Peyer's patch (tissue), 4 donors: Measurements from ENCODE around the gene FNDC1. TPM values are rescaled to one million over a fixed set of nuclear protein-coding genes. Genes with fewer than 3 reads are reported as not detected.

Source experiments
- DNase-seq, 3 donors: peaks; one replicate each; pipeline ENCODE4 v3.0.0-alpha.2; 2017 to 2019
- H3K27ac ChIP-seq, 4 donors: fragments of 200-600 bp; sonication (generic); one replicate each; pipeline ENCODE4 v1.5.1; 2016 to 2019
- H3K27me3 ChIP-seq, 2 donors: fragments of 200-600 bp; sonication (generic); one replicate each; pipeline ENCODE4 v1.5.1; 2019
- H3K36me3 ChIP-seq, 3 donors: fragments of 200-600 bp; sonication (generic); one replicate each; pipeline ENCODE4 v1.5.1; 2016 to 2019
- H3K4me1 ChIP-seq, 4 donors: fragments of 200-600 bp; sonication (generic); one replicate each; pipeline ENCODE4 v1.5.1; 2016 to 2019
- H3K4me3 ChIP-seq, 4 donors: fragments of 200-600 bp; sonication (generic); 1 replicate in 3 of 4; 2 replicates in 1 of 4; pipeline ENCODE4 v1.5.1; 2016 to 2019; ENCODE audit warnings: mild to moderate bottlenecking in 1 of 4
- H3K9me3 ChIP-seq, 4 donors: fragments of 200-600 bp; sonication (generic); one replicate each; pipeline ENCODE4 v1.5.1; 2016 to 2019; ENCODE audit warnings: mild to moderate bottlenecking in 1 of 4
- POLR2A ChIP-seq, 2 donors: fragments of 450-650 bp; IDR thresholded peaks; one replicate each; pipeline ENCODE4 v1.5.1; 2017; ENCODE audit warnings: antibody characterized with exemption in 2 of 2, mild to moderate bottlenecking in 2 of 2, moderate library complexity in 2 of 2
- total RNA-seq, 4 donors: library from RNA; depleted of rRNA; stranded (reverse); fragments of >200 nt; gene quantifications; one replicate each; pipeline ENCODE4 v1.1.0, GENCODE V29; 2016
- TF ChIP-seq, protein P1 (sequence below), 6 experiments: fragments of 450-650 bp in 4 of 6; fragments of 200-600 bp in 2 of 6; sonication (generic) in 1 of 6; IDR thresholded peaks; one replicate each; pipeline ENCODE4 v1.5.1; 2017 to 2019; ENCODE audit warnings: antibody characterized with exemption in 6 of 6, mild to moderate bottlenecking in 3 of 6, moderate library complexity in 1 of 6

Gene FNDC1
- total RNA-seq, 4 donors from 2014 or later = 0.54 to 1.7 TPM; not detected in 2

GRCh38 chr6:159196430-159196975 is 27.3 kb downstream of the FNDC1 start:
- DNase-seq = no peak
- Histone ChIP-seq H3K4me3 (no peak overlapping the region), H3K9me3 (no peaks in the 10 kb centered on the region), H3K27ac (no peak overlapping the region), H3K27me3 (no peaks in the 10 kb centered on the region), H3K4me1 (no peaks in the 10 kb centered on the region), H3K36me3 (no peaks in the 10 kb centered on the region)
- TF ChIP-seq, protein P1, sequence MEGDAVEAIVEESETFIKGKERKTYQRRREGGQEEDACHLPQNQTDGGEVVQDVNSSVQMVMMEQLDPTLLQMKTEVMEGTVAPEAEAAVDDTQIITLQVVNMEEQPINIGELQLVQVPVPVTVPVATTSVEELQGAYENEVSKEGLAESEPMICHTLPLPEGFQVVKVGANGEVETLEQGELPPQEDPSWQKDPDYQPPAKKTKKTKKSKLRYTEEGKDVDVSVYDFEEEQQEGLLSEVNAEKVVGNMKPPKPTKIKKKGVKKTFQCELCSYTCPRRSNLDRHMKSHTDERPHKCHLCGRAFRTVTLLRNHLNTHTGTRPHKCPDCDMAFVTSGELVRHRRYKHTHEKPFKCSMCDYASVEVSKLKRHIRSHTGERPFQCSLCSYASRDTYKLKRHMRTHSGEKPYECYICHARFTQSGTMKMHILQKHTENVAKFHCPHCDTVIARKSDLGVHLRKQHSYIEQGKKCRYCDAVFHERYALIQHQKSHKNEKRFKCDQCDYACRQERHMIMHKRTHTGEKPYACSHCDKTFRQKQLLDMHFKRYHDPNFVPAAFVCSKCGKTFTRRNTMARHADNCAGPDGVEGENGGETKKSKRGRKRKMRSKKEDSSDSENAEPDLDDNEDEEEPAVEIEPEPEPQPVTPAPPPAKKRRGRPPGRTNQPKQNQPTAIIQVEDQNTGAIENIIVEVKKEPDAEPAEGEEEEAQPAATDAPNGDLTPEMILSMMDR (IDR thresholded peaks at IDR 0.05) = no peak
- no peak for TF ChIP-seq POLR2A (IDR thresholded peaks at IDR 0.05)

DNA sequence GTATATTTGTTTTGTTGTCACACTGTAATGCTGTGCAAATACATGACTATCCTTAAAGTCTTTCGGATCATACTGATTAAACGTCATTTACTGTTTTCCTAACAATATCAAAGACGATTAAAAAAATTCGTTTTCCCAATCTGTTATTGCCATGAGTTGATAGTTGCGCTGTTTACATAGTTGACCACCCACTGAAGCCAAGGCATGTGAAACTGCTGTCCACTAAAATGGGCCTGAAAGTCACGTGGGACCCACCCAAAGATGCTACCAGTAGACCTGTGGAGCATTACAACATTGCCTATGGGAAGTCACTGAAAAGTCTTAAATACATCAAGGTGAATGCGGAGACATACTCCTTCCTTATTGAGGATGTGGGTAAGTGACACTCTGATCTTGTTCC is 28.1 kb downstream of the FNDC1 start:
- Histone ChIP-seq H3K27me3 (no peaks in the 10 kb centered on the region), H3K4me1 (no peaks in the 10 kb centered on the region), H3K27ac (no peak overlapping the region), H3K4me3 (no peak overlapping the region), H3K36me3 (no peaks in the 10 kb centered on the region), H3K9me3 (no peaks in the 10 kb centered on the region)
- no peak for TF ChIP-seq POLR2A (IDR thresholded peaks at IDR 0.05)
- TF ChIP-seq, protein P1 (IDR thresholded peaks at IDR 0.05) = no peak
- no peak for DNase-seq

DNA sequence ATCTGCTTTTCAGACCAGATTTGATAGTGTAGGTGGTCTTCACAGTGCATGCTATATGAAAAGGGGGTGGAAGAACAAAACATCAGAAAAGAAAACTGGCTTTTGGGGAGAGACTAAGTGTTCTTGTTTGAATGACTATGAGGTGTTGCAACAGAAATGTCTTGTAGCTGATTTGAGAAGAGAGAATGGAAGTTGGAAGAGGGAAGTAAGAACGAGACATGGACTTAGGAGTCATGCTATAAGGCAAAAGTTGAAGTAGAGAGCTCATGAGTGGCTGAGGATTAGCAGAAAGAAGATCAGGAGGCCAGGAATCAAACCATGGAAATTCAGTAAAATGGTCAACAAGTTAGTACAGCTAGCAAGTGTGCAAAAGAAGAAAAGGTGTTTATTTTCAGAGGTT is 32.1 kb downstream of the FNDC1 start:
- no peaks in the 10 kb centered on the region for H3K27me3 ChIP-seq
- no peaks in the 10 kb centered on the region for H3K4me1 ChIP-seq
- DNase-seq = no peak
- no peak overlapping the region for H3K4me3 ChIP-seq
- no peak overlapping the region for H3K27ac ChIP-seq
- H3K36me3 ChIP-seq = no peaks in the 10 kb centered on the region
- TF ChIP-seq, protein P1 (IDR thresholded peaks at IDR 0.05) = no peak
- no peak for TF ChIP-seq POLR2A (IDR thresholded peaks at IDR 0.05)
- H3K9me3 ChIP-seq = no peaks in the 10 kb centered on the region

- Histone ChIP-seq H3K27ac (no peak overlapping the region), H3K4me3 (no peak overlapping the region), H3K27me3 (no peaks in the 10 kb centered on the region), H3K4me1 (no peaks in the 10 kb centered on the region), H3K9me3 (no peaks in the 10 kb centered on the region), H3K36me3 (no peaks in the 10 kb centered on the region)
- no peak for TF ChIP-seq POLR2A (IDR thresholded peaks at IDR 0.05)
- TF ChIP-seq, protein P1 (IDR thresholded peaks at IDR 0.05) = no peak
- peak in 1 of 3 donors; percentile 50 for DNase-seq
Observed at GRCh38 chr6:159203304-159204005, 34.3 kb downstream of the FNDC1 start.

DNA sequence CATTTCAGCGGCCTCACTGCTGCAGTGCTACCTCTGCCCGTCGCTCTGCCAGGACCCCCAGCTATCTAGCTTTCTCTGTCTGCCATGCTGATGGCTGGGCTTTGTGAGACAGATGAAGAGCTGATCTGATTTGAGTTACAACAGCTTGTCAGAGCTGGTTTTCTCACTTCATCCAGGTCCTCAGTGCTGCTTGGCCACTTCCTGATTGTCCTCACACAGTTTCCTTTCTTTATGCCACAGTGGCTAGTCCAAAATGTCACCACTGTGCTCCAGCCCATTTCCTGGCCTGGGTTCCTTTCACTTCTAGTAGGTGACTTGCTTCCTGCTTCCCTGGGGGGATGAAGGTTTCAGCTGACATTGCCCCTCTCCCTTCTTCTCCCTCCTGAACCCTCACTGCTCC is 35.4 kb downstream of the FNDC1 start:
- no peak overlapping the region for H3K27ac ChIP-seq
- no peaks in the 10 kb centered on the region for H3K9me3 ChIP-seq
- no peak for TF ChIP-seq POLR2A (IDR thresholded peaks at IDR 0.05)
- TF ChIP-seq, protein P1 (IDR thresholded peaks at IDR 0.05) = no peak
- no peaks in the 10 kb centered on the region for H3K4me1 ChIP-seq
- H3K27me3 ChIP-seq = no peaks in the 10 kb centered on the region
- no peaks in the 10 kb centered on the region for H3K36me3 ChIP-seq
- no peak for DNase-seq
- no peak overlapping the region for H3K4me3 ChIP-seq
